HAP-1 (cell line): Measurements from ENCODE around the gene ZNF322.
"Not testable (repeated sequence)": the region's sequence is repeated elsewhere in the genome, so short reads cannot be mapped to it uniquely, and the experiment has no call there.

Source experiments
- DNase-seq, 2 experiments: peaks; one replicate each; pipeline ENCODE4 v3.0.0-alpha.2; 2016 to 2020; ENCODE audit warnings: low spot score in 2 of 2
- H3K27me3 ChIP-seq: fragments of 250-450 bp; sonication (Bioruptor Pico); 2 replicates; pipeline ENCODE4 v1.5.1; 2020; ENCODE audit warnings: low read depth, mild to moderate bottlenecking, moderate library complexity
- H3K36me3 ChIP-seq: fragments of 250-450 bp; sonication (Bioruptor Pico); replicated peaks from 2 replicates; pipeline ENCODE4 v1.5.1; 2020; ENCODE audit warnings: mild to moderate bottlenecking
- H3K4me1 ChIP-seq: fragments of 250-450 bp; sonication (Bioruptor Pico); 2 replicates; pipeline ENCODE4 v1.5.1; 2020; ENCODE audit warnings: mild to moderate bottlenecking
- H3K4me3 ChIP-seq: fragments of 250-450 bp; sonication (Bioruptor Pico); 2 replicates; pipeline ENCODE4 v1.5.1; 2020; ENCODE audit warnings: mild to moderate bottlenecking, moderate library complexity
- H3K9me3 ChIP-seq: fragments of 250-450 bp; sonication (Bioruptor Pico); 2 replicates; pipeline ENCODE4 v1.5.1; 2020; ENCODE audit warnings: mild to moderate bottlenecking, moderate library complexity
- in situ Hi-C: fragments of 300-500 bp; cut with MboI; formaldehyde crosslinking; loops from 3 replicates; pipeline ENCODE4 v1.14.3; 2020; ENCODE audit warnings: low sequenced_read_pairs, inconsistent platforms, mixed read lengths

ZNF322 gene, protein sequence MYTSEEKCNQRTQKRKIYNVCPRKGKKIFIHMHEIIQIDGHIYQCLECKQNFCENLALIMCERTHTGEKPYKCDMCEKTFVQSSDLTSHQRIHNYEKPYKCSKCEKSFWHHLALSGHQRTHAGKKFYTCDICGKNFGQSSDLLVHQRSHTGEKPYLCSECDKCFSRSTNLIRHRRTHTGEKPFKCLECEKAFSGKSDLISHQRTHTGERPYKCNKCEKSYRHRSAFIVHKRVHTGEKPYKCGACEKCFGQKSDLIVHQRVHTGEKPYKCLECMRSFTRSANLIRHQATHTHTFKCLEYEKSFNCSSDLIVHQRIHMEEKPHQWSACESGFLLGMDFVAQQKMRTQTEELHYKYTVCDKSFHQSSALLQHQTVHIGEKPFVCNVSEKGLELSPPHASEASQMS

DNA sequence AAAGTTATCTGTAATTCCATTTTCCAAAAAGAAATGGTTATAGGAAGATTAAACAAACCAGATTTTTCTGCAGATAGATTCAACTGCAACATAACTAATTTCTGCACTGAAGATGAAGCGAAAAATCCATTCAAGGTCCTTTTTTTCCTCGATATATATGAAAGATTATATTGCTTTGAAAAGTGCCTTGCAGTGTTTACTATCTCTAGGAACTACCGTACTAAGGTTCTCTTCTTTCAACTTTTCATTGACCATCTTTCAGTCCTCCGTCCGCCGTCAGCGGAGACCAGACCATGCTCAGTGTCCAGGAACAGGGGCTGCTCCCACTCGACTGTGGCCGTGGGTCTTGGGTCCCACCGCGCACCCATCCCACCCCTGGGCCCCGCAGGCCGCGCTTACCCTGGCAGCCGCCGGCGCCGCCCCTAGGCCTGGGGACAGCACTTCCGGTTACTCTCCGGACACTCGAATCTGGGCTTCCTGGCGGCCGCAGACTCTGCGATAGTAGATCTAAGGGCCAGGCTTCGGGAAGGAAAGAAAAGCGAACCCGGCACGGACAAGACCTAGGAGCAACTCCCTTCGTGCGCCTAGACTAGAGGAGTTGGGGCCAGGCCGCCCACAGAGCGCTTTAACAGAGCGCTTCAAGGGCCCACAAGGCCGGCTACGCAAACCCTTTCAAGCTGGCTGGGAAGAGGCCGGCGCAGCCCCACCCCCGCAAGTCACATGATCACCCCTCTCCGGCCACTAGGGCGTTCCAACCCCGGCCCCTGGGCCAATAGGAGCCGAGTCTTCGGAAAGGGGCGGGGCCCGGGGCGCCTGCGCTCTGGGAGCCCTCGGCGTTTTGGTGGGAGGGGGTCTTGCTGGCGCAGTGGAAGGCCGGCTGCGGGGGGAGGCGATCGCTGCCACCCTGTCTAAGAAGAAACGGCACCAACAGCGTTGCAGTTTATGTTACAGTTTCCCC lies at the start of gene ZNF322:
Gene ZNF322, minus strand, starts transcription at position 705 of the 958 bp plus-strand sequence. CDS start 21,193 bp downstream, outside the sequence.
- Histone ChIP-seq H3K27me3 (peaks cover 3% of the 10 kb centered on the region; the same call in 1 of the 2 replicates), H3K4me1 (peaks cover 13% of the 10 kb centered on the region), H3K36me3 (peaks cover 9% of the 10 kb centered on the region), H3K9me3 (no peaks in the 10 kb centered on the region), H3K4me3 (peak within 1 kb of the TSS; percentile 76)
- in situ Hi-C loops: no loop called here
- peak; percentile 94 to 96 for DNase-seq

- H3K9me3 ChIP-seq, H3K36me3 ChIP-seq, in situ Hi-C loops, DNase-seq, H3K4me3 ChIP-seq, H3K4me1 ChIP-seq, H3K27me3 ChIP-seq: not testable (repeated sequence)
Observed at GRCh38 chr6:26705780-26706179, 46.2 kb upstream of the ZNF322 start.

GRCh38 chr6:26705352-26705751 lies 45.8 kb upstream of the ZNF322 start:
- in situ Hi-C loops, H3K4me3 ChIP-seq, DNase-seq, H3K36me3 ChIP-seq, H3K27me3 ChIP-seq, H3K9me3 ChIP-seq, H3K4me1 ChIP-seq: not testable (repeated sequence)

DNA sequence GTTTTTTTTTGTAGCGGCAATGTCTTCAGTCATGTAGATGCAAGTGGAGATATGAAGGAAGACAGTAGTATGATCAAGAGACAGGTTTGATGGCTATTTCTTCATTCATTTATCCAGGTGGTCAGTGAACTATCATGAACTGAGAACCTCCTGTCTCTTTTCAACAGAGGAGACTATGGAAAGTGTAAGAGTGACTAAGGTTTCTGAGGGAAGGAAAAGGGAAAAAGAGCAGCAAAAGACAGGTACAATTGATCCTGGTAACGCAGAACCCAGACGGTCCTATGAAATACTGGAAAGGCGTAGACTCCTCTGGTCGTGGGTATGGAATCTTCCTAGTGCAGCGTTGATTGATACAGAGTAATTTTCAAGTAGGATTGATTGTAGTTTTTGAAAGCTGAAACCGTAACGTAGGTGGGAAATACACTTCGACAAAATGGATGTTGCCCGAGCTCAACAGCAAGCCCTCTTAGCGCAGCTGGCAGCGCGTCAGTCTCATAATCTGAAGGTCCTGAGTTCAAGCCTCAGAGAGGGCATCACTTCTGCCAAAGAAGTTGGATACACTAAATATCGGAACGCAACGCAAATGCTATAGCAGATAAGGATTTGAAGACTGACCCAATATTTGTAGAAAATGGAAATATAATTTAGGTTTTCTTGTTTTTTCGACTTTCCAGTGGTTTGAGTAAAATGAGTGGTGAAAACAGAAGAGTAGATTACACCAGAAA lies 41.6 kb upstream of the ZNF322 start:
- DNase-seq, in situ Hi-C loops, H3K36me3 ChIP-seq, H3K27me3 ChIP-seq, H3K4me1 ChIP-seq, H3K4me3 ChIP-seq, H3K9me3 ChIP-seq: not testable (repeated sequence)

DNA sequence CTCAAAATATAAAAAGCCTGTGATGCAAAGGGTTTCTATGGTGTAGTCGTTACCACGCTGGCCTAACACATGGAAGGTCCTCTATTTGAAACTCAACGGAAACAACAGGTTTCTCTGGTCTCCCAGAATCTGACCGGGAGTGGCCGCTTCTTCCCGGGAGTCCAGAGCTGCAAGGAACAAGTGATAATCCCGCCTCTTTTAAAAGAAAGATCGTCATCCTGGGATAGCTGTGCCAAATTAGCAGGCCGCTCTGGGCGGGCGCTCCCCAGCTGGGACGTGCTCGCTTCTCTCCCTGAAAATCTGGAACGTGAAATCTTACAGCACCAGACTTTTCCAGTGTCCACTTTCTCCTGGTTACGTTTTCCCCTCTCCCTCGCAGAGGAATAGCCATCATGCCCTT lies 38.0 kb upstream of the ZNF322 start:
- DNase-seq, H3K9me3 ChIP-seq, in situ Hi-C loops, H3K4me3 ChIP-seq, H3K4me1 ChIP-seq, H3K27me3 ChIP-seq, H3K36me3 ChIP-seq: not testable (repeated sequence)

GRCh38 chr6:26689324-26689947 lies 29.9 kb upstream of the ZNF322 start:
- H3K4me1 ChIP-seq, H3K36me3 ChIP-seq, H3K4me3 ChIP-seq, DNase-seq, H3K27me3 ChIP-seq, H3K9me3 ChIP-seq, in situ Hi-C loops: not testable (repeated sequence)

GRCh38 chr6:26682435-26683042 lies 23.0 kb upstream of the ZNF322 start:
- H3K36me3 ChIP-seq, H3K4me3 ChIP-seq, H3K9me3 ChIP-seq, H3K27me3 ChIP-seq, H3K4me1 ChIP-seq, in situ Hi-C loops, DNase-seq: not testable (repeated sequence)

- DNase-seq, H3K36me3 ChIP-seq, H3K9me3 ChIP-seq, H3K4me3 ChIP-seq, H3K4me1 ChIP-seq, in situ Hi-C loops, H3K27me3 ChIP-seq: not testable (repeated sequence)
Observed at GRCh38 chr6:26673287-26673686, 13.7 kb upstream of the ZNF322 start.

DNA sequence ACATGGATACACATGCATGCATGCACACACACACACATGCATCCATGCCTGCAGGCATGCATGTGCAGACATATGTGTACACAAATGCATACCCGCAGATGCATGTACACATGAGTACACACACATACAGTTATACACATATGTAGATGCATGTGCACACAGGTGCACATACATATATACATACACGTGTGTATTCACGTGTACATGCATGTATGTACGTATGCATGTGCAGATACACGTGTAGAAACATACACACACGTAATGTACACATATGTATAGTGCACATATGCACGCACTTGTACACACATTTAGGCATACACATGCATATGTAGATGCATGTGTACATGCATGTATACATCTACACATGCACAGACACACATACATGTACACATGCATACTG lies 11.0 kb upstream of the ZNF322 start:
- H3K36me3 ChIP-seq, H3K4me1 ChIP-seq, H3K27me3 ChIP-seq, DNase-seq, H3K9me3 ChIP-seq, in situ Hi-C loops, H3K4me3 ChIP-seq: not testable (repeated sequence)

GRCh38 chr6:26670003-26670402 lies 10.5 kb upstream of the ZNF322 start:
- DNase-seq, H3K4me1 ChIP-seq, H3K4me3 ChIP-seq, H3K9me3 ChIP-seq, in situ Hi-C loops, H3K27me3 ChIP-seq, H3K36me3 ChIP-seq: not testable (repeated sequence)

DNA sequence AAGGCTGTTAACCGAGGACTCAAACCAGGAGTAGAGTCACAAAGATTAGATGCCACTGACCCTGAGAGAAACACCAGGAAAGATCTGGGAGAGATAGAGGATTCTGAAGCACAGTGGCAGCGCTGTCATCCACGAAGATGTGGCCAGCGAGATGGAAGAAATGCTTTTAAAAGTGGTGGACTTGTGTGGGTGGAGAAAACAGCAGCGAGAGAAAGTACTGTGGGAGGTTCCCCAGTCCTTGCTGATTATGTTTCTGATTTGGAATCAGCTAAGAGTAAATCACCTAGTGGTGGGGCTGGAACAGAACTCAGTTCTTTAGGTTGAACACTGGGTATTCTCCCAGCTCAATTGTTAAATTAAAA lies 435 bp upstream of the ZNF322 start:
- DNase-seq: no peak
- in situ Hi-C loops: no loop called here

DNA sequence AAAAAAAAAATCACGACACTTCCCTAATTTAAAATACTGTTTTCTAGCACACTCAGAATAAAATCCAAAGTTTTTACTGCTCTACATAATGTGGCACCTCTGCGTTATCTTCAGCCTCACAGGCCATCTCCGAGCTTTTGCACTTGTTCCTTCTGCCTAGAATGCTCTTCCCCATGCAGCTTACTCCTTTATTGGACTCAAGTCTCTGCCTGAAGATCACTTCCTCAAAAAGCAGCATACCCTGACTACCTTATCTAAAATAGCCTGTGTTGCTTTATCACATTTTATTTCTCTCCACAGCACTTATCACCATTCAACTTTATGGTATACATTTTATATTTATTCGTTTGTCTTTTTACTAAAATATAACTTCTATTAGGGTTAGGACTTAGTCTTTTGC lies 2.3 kb downstream of the ZNF322 start:
- Histone ChIP-seq H3K36me3 (peaks cover 25% of the 10 kb centered on the region), H3K4me3 (no peak overlapping the region), H3K9me3 (no peaks in the 10 kb centered on the region), H3K27me3 (peaks cover 3% of the 10 kb centered on the region; the same call in 1 of the 2 replicates), H3K4me1 (peaks cover 13% of the 10 kb centered on the region)
- DNase-seq: no peak
- in situ Hi-C loops: no loop called here

More for the DNA sequence above, 435 bp upstream of the ZNF322 start:
- H3K9me3 ChIP-seq: no peaks in the 10 kb centered on the region
- peaks cover 3% of the 10 kb centered on the region; the same call in 1 of the 2 replicates for H3K27me3 ChIP-seq
- peaks cover 13% of the 10 kb centered on the region for H3K4me1 ChIP-seq
- H3K36me3 ChIP-seq: peaks cover 8% of the 10 kb centered on the region
- peak overlapping the region; percentile 76 for H3K4me3 ChIP-seq

GRCh38 chr6:26653007-26653406 lies 6.5 kb downstream of the ZNF322 start:
- H3K36me3 ChIP-seq: peaks cover 30% of the 10 kb centered on the region

More at GRCh38 chr6:26653007-26653406, 6.5 kb downstream of the ZNF322 start:
- DNase-seq: no peak
- Histone ChIP-seq H3K4me3 (no peak overlapping the region), H3K27me3 (no peaks in the 10 kb centered on the region), H3K9me3 (peaks cover 5% of the 10 kb centered on the region), H3K4me1 (peaks cover 11% of the 10 kb centered on the region)
- in situ Hi-C loops: no loop called here
